MCF 10A (cell line): Measurements from ENCODE around the gene C1orf87. TPM values are rescaled to one million over a fixed set of nuclear protein-coding genes. Genes with fewer than 3 reads are reported as not detected.

Source experiments
- BruUV-seq: library from RNA; stranded (reverse); fragments of 400-500 nt; replicated peaks from 2 replicates; lab custom pipeline; 2021; lab: Mats Ljungman, UMichigan
- CTCF ChIA-PET: fragments of 300-600 bp; sonication (Branson Sonifier 250); formaldehyde crosslinking; extraction: SDS; loops from one replicate; lab custom pipeline; 2021; ENCODE audit warnings: antibody characterized with exemption, inconsistent platforms; lab: Yijun Ruan, JAX
- POLR2A ChIA-PET: fragments of 300-600, 350-650 bp; sonication (Branson Sonifier 250); formaldehyde crosslinking; extraction: SDS; loops from one replicate; lab custom pipeline; 2020; ENCODE audit warnings: antibody characterized with exemption, inconsistent platforms; lab: Yijun Ruan, JAX
- DNase-seq: peaks from one replicate; pipeline ENCODE4 v3.0.0-alpha.2; 2018; ENCODE audit not compliant: unreplicated experiment
- H3K27ac Mint-ChIP-seq: one replicate; pipeline ENCODE4 v1.8.0; 2022; ENCODE audit warnings: mild to moderate bottlenecking, low read depth, mixed read lengths; ENCODE audit not compliant: unreplicated experiment
- H3K27me3 Mint-ChIP-seq: one replicate; pipeline ENCODE4 v1.8.0; 2022; ENCODE audit warnings: mixed read lengths; ENCODE audit not compliant: insufficient read depth, unreplicated experiment
- H3K36me3 Mint-ChIP-seq: one replicate; pipeline ENCODE4 v1.8.0; 2022; ENCODE audit warnings: mild to moderate bottlenecking, moderate library complexity, mixed read lengths; ENCODE audit not compliant: insufficient read depth, unreplicated experiment
- H3K4me1 Mint-ChIP-seq: one replicate; pipeline ENCODE4 v1.8.0; 2022; ENCODE audit warnings: mixed read lengths; ENCODE audit not compliant: insufficient read depth, unreplicated experiment
- H3K4me3 Mint-ChIP-seq: one replicate; pipeline ENCODE4 v1.8.0; 2022; ENCODE audit warnings: mild to moderate bottlenecking, moderate library complexity, mixed read lengths; ENCODE audit not compliant: unreplicated experiment
- H3K9me3 Mint-ChIP-seq: one replicate; pipeline ENCODE4 v1.8.0; 2022; ENCODE audit warnings: mixed read lengths; ENCODE audit not compliant: unreplicated experiment
- CTCF ChIP-seq: fragments of 200-600 bp; IDR thresholded peaks from one replicate; pipeline ENCODE4 v1.8.0; 2022; ENCODE audit warnings: antibody characterized with exemption, mild to moderate bottlenecking; ENCODE audit not compliant: unreplicated experiment
- intact Hi-C: fragments of 100-400 bp; cut with micrococcal nuclease; formaldehyde crosslinking; loops from 2 replicates; pipeline ENCODE4 v1.14.1; 2022
- total RNA-seq: library from RNA; stranded (reverse); gene quantifications from 2 replicates; pipeline ENCODE4 v1.2.3, GENCODE V29; 2022

C1orf87 gene
- total RNA-seq, 1 experiment from 2014 or later: not detected

GRCh38 chr1:60065199-60065598 lies 8.4 kb downstream of the C1orf87 start:
- Mint-ChIP-seq H3K4me3 (no peak overlapping the region), H3K4me1 (peaks cover 24% of the 10 kb centered on the region), H3K27ac (no peak overlapping the region), H3K27me3 (peaks cover 19% of the 10 kb centered on the region), H3K9me3 (no peaks in the 10 kb centered on the region), H3K36me3 (no peaks in the 10 kb centered on the region)
- intact Hi-C loops: no loop called here
- no peak for DNase-seq
- TF ChIP-seq CTCF: no peak
- no TSS peak for BruUV-seq
- CTCF ChIA-PET: no interaction called here
- POLR2A ChIA-PET: no interaction called here

- H3K4me3 Mint-ChIP-seq: no peak overlapping the region
- TF ChIP-seq CTCF: no peak
- no TSS peak for BruUV-seq
- no peak overlapping the region for H3K27ac Mint-ChIP-seq
- POLR2A ChIA-PET: no interaction called here
- no peak for DNase-seq
- CTCF ChIA-PET: no interaction called here
- H3K36me3 Mint-ChIP-seq: no peaks in the 10 kb centered on the region
- H3K27me3 Mint-ChIP-seq: peaks cover 19% of the 10 kb centered on the region
- no peaks in the 10 kb centered on the region for H3K9me3 Mint-ChIP-seq
- peaks cover 16% of the 10 kb centered on the region for H3K4me1 Mint-ChIP-seq
- intact Hi-C loops: no loop called here
Measured at GRCh38 chr1:60063561-60063960, 10.0 kb downstream of the C1orf87 start.

GRCh38 chr1:60059468-60059867 lies 14.1 kb downstream of the C1orf87 start:
- no peak overlapping the region for H3K27ac Mint-ChIP-seq
- no peaks in the 10 kb centered on the region for H3K4me1 Mint-ChIP-seq
- intact Hi-C loops: no loop called here
- no peaks in the 10 kb centered on the region for H3K9me3 Mint-ChIP-seq
- peaks cover 19% of the 10 kb centered on the region for H3K27me3 Mint-ChIP-seq
- H3K4me3 Mint-ChIP-seq: no peak overlapping the region
- POLR2A ChIA-PET: no interaction called here
- TF ChIP-seq CTCF: no peak
- CTCF ChIA-PET: no interaction called here
- H3K36me3 Mint-ChIP-seq: no peaks in the 10 kb centered on the region
- DNase-seq: no peak
- no TSS peak for BruUV-seq

GRCh38 chr1:60055336-60055735 lies 18.2 kb downstream of the C1orf87 start:
- no peak for TF ChIP-seq CTCF
- Mint-ChIP-seq H3K9me3 (peaks cover 13% of the 10 kb centered on the region), H3K4me3 (no peak overlapping the region), H3K36me3 (no peaks in the 10 kb centered on the region), H3K27me3 (no peaks in the 10 kb centered on the region), H3K4me1 (no peaks in the 10 kb centered on the region), H3K27ac (no peak overlapping the region)
- ChIA-PET CTCF (no interaction called here), POLR2A (no interaction called here)
- DNase-seq: no peak
- BruUV-seq: no TSS peak
- intact Hi-C loops: no loop called here
